Astrocyte of the cerebellum (primary cell): ENCODE data around the gene AUNIP.

Experiments
- DNase-seq: peaks from one replicate; pipeline ENCODE4 v3.0.0-alpha.2; 2011; ENCODE audit warnings: low read depth
- H3K4me3 ChIP-seq: 2 replicates; pipeline ENCODE4 v1.5.1; 2011; ENCODE audit warnings: mild to moderate bottlenecking, low read depth, low read length, moderate library complexity
- CTCF ChIP-seq: IDR thresholded peaks from 2 replicates; pipeline ENCODE4 v1.5.1; 2012; ENCODE audit warnings: low read length, low read depth, moderate library complexity, mild to moderate bottlenecking; ENCODE audit errors: missing control alignments
- in situ Hi-C: cut with HindIII; loops from 2 replicates; pipeline ENCODE4 v1.10.0; 2017; ENCODE audit warnings: low sequenced_read_pairs

Gene AUNIP

DNA sequence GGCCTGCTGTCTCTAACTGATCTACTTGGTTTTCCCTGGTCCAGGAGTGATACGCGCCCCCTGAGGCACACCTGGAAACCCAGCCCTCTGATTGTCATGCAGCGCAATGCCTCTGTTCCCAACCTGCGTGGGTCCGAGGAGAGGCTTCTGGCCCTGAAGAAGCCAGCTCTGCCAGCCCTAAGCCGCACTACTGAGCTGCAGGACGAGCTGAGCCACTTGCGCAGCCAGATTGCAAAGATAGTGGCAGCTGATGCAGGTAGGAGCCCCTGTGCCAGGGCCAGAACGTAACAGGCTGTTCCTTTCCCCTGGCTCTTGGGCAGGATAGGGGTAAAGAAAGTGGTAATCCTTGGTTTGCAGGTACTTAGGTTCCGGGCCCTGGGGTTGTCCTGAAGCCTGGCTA, 32.7 kb downstream of the AUNIP start:
- DNase-seq = no peak
- in situ Hi-C loops = no loop called here
- no peak for TF ChIP-seq CTCF
- H3K4me3 ChIP-seq = no peak overlapping the region

GRCh38 chr1:25825605-25826004, 33.7 kb downstream of the AUNIP start:
- in situ Hi-C loops = no loop called here
- DNase-seq = no peak
- no peak overlapping the region for H3K4me3 ChIP-seq
- no peak for TF ChIP-seq CTCF

DNA sequence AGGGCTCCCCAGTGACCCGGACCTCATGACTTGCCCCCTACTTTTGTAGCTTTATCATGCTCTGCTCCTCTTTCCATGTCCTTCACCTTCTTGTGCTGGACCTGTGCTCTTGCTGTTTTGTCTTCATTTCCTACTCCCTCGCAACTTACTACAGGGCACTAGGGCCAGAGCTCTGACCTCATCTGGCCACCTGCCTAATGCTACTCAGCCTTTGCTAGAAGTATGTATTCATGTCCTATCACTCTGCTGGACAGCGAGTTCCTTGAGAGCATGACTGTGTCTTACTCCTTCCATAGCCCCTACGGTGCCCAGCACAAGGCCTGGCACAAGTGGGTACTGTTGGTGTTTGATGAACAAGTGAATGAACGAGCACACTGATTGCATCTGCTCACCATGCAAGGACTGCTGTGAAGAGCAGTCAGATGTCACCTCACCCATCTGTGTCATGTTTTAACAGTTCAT, 37.6 kb downstream of the AUNIP start:
- DNase-seq = no peak
- in situ Hi-C loops = no loop called here
- no peak for TF ChIP-seq CTCF
- H3K4me3 ChIP-seq = peak overlapping the region; percentile 94

GRCh38 chr1:25821112-25821476, 38.2 kb downstream of the AUNIP start:
- in situ Hi-C loops = no loop called here
- TF ChIP-seq CTCF = no peak
- H3K4me3 ChIP-seq = peak overlapping the region; percentile 94
- no peak for DNase-seq

- in situ Hi-C loops = no loop called here
Measured at GRCh38 chr1:25820247-25821111, 38.8 kb downstream of the AUNIP start.

More at GRCh38 chr1:25820247-25821111, 38.8 kb downstream of the AUNIP start:
- no peak for DNase-seq
- no peak for TF ChIP-seq CTCF
- H3K4me3 ChIP-seq = peak overlapping the region; percentile 94
